Mesendoderm (in vitro differentiated cells): ENCODE measurements around the gene KIFC1. TPM values are rescaled to one million over a fixed set of nuclear protein-coding genes. Genes with fewer than 3 reads are reported as not detected.
"Not testable (repeated sequence)": the region's sequence is repeated elsewhere in the genome, so short reads cannot be mapped to it uniquely, and the experiment has no call there.

Experiments used
- DNase-seq: peaks from one replicate; pipeline ENCODE4 v3.0.0; 2013
- H2AK5ac ChIP-seq: 2 replicates; pipeline ENCODE4 v1.6.1; 2013; ENCODE audit warnings: low read length, inconsistent platforms
- H2BK120ac ChIP-seq: 2 replicates; pipeline ENCODE4 v1.6.1; 2013; ENCODE audit warnings: low read depth, mild to moderate bottlenecking, low read length, moderate library complexity, mixed read lengths
- H2BK15ac ChIP-seq: replicated peaks from 2 replicates; pipeline ENCODE4 v1.6.1; 2013; ENCODE audit warnings: low read depth, mild to moderate bottlenecking, moderate library complexity
- H2BK5ac ChIP-seq: 2 replicates; pipeline ENCODE4 v1.6.1; 2013; ENCODE audit warnings: low read length, inconsistent platforms
- H3K18ac ChIP-seq: 2 replicates; pipeline ENCODE4 v1.6.1; 2013; ENCODE audit warnings: mild to moderate bottlenecking, low read length, mixed read lengths
- H3K23ac ChIP-seq: one replicate; pipeline ENCODE4 v1.6.1; 2013; ENCODE audit warnings: low read length
- H3K27ac ChIP-seq: 2 replicates; pipeline ENCODE4 v1.5.1; 2013; ENCODE audit warnings: low read depth, mild to moderate bottlenecking, inconsistent platforms, low read length, moderate library complexity
- H3K27me3 ChIP-seq: 2 replicates; pipeline ENCODE4 v1.6.1; 2013; ENCODE audit warnings: low read length, control low read depth, mild to moderate bottlenecking, inconsistent platforms; ENCODE audit not compliant: insufficient read depth, poor library complexity
- H3K36me3 ChIP-seq: 2 replicates; pipeline ENCODE4 v1.6.1; 2013; ENCODE audit warnings: low read length, inconsistent platforms; ENCODE audit not compliant: control insufficient read depth, insufficient read depth
- H3K4ac ChIP-seq: one replicate; pipeline ENCODE4 v1.6.1; 2013; ENCODE audit warnings: low read depth, mild to moderate bottlenecking, low read length, moderate library complexity
- H3K4me1 ChIP-seq: 2 replicates; pipeline ENCODE4 v1.6.1; 2013; ENCODE audit warnings: low read depth, low read length, inconsistent platforms; ENCODE audit not compliant: control insufficient read depth
- H3K4me2 ChIP-seq: 2 replicates; pipeline ENCODE4 v1.6.1; 2013; ENCODE audit warnings: low read length
- H3K4me3 ChIP-seq: 2 replicates; pipeline ENCODE4 v1.5.1; 2013; ENCODE audit warnings: mild to moderate bottlenecking, low read length
- H3K56ac ChIP-seq: one replicate; pipeline ENCODE4 v1.6.1; 2013; ENCODE audit warnings: low read length
- H3K79me1 ChIP-seq: 2 replicates; pipeline ENCODE4 v1.6.1; 2013; ENCODE audit warnings: low read length, inconsistent platforms
- H3K79me2 ChIP-seq: 2 replicates; pipeline ENCODE4 v1.6.1; 2013; ENCODE audit warnings: mild to moderate bottlenecking, low read length; ENCODE audit not compliant: control insufficient read depth, insufficient read depth
- H3K9ac ChIP-seq: 2 replicates; pipeline ENCODE4 v1.6.1; 2013; ENCODE audit warnings: low read length, inconsistent platforms
- H4K5ac ChIP-seq: one replicate; pipeline ENCODE4 v1.6.1; 2013; ENCODE audit warnings: low read length
- H4K8ac ChIP-seq: one replicate; pipeline ENCODE4 v1.6.1; 2013; ENCODE audit warnings: low read depth, mild to moderate bottlenecking, control low read depth, low read length, moderate library complexity
- WGBS: extraction: QIAGEN DNeasy Blood & Tissue Kit; methylation state at CpG from one replicate; pipeline ENCODE4 v1.1.7; 2013; ENCODE audit warnings: low lambda C conversion rate, missing lambda C conversion rate; ENCODE audit not compliant: insufficient coverage; ENCODE audit errors: extremely low coverage; 5-methylcytosine and 5-hydroxymethylcytosine counted together
- polyA plus RNA-seq, 2 experiments: library from polyadenylated mRNA; stranded (reverse); fragments of 200-250 nt; gene quantifications; one replicate each; pipeline ENCODE4 v1.2.3, GENCODE V29; 2013

KIFC1 gene
- polyA plus RNA-seq (2013, experiment 1 of 2), result 44.8 TPM
- 46.4 TPM for polyA plus RNA-seq (2013, experiment 2 of 2)

- no peak within 1 kb of the TSS for H2AK5ac ChIP-seq
- peak within 1 kb of the TSS; percentile 59 for H3K4ac ChIP-seq
- H3K4me2 ChIP-seq, result peak within 1 kb of the TSS; percentile 21
- H3K4me3 ChIP-seq, result peak within 1 kb of the TSS; percentile 90
- peak within 1 kb of the TSS; percentile 67 for H4K8ac ChIP-seq
- H3K79me2 ChIP-seq, result peaks cover 44% of the 10 kb centered on the region
- peak within 1 kb of the TSS; percentile 72 for H3K27ac ChIP-seq
- H3K79me1 ChIP-seq, result peaks cover 5% of the 10 kb centered on the region
- peak within 1 kb of the TSS; percentile 93 for H3K56ac ChIP-seq
- peak within 1 kb of the TSS; percentile 49 for H2BK5ac ChIP-seq
- H3K18ac ChIP-seq, result peak within 1 kb of the TSS; percentile 73
- no peak within 1 kb of the TSS for H2BK15ac ChIP-seq
- WGBS, result no CpG with 5 or more reads among the region's 67 CpGs
- no peaks in the 10 kb centered on the region for H3K4me1 ChIP-seq
- H3K36me3 ChIP-seq, result no peaks in the 10 kb centered on the region
- peak within 1 kb of the TSS; percentile 5 for H2BK120ac ChIP-seq
- H3K27me3 ChIP-seq, result no peaks in the 10 kb centered on the region
- H3K23ac ChIP-seq, result peak within 1 kb of the TSS; percentile 33
- H4K5ac ChIP-seq, result peak within 1 kb of the TSS; percentile 72
- DNase-seq, result peak; percentile 100
- peak within 1 kb of the TSS; percentile 90 for H3K9ac ChIP-seq
Observed at GRCh38 chr6:33391278-33391921, at the start of gene KIFC1. Gene KIFC1, plus strand, starts transcription at chr6:33391823. Its CDS starts 163 bp downstream, at chr6:33391986.

- not testable (repeated sequence) for H4K5ac ChIP-seq, H2BK15ac ChIP-seq, H3K4ac ChIP-seq, H3K23ac ChIP-seq, H4K8ac ChIP-seq, H3K27ac ChIP-seq, H2BK120ac ChIP-seq, H3K4me3 ChIP-seq, H3K4me2 ChIP-seq, H3K9ac ChIP-seq, H3K79me2 ChIP-seq, H3K36me3 ChIP-seq, H3K4me1 ChIP-seq, H3K56ac ChIP-seq, H3K79me1 ChIP-seq, H3K27me3 ChIP-seq, H2BK5ac ChIP-seq, H3K18ac ChIP-seq, DNase-seq, H2AK5ac ChIP-seq
- no CpG with 5 or more reads among the region's 7 CpGs for WGBS
Observed at GRCh38 chr6:33343606-33343952, 48.0 kb upstream of the KIFC1 start.

- H2AK5ac ChIP-seq, result no peak overlapping the region
- no peak overlapping the region for H3K9ac ChIP-seq
- no CpG with 5 or more reads among the region's 6 CpGs for WGBS
- H3K27ac ChIP-seq, result no peak overlapping the region
- no peak overlapping the region for H2BK5ac ChIP-seq
- H4K5ac ChIP-seq, result no peak overlapping the region
- no peaks in the 10 kb centered on the region for H3K36me3 ChIP-seq
- no peaks in the 10 kb centered on the region for H3K79me2 ChIP-seq
- no peak overlapping the region for H3K23ac ChIP-seq
- no peaks in the 10 kb centered on the region for H3K79me1 ChIP-seq
- H3K4ac ChIP-seq, result no peak overlapping the region
- no peak overlapping the region for H3K4me2 ChIP-seq
- H3K56ac ChIP-seq, result no peak overlapping the region
- no peaks in the 10 kb centered on the region for H3K27me3 ChIP-seq
- H3K4me3 ChIP-seq, result no peak overlapping the region
- no peaks in the 10 kb centered on the region for H3K4me1 ChIP-seq
- no peak overlapping the region for H2BK15ac ChIP-seq
- no peak overlapping the region for H3K18ac ChIP-seq
- H4K8ac ChIP-seq, result no peak overlapping the region
- H2BK120ac ChIP-seq, result no peak overlapping the region
- no peak for DNase-seq
Observed at GRCh38 chr6:33343953-33344611, 47.5 kb upstream of the KIFC1 start.

- no peak overlapping the region for H3K23ac ChIP-seq
- no peaks in the 10 kb centered on the region for H3K4me1 ChIP-seq
- H3K27me3 ChIP-seq, result no peaks in the 10 kb centered on the region
- no peak overlapping the region for H3K56ac ChIP-seq
- H2BK5ac ChIP-seq, result no peak overlapping the region
- H4K8ac ChIP-seq, result no peak overlapping the region
- H3K4me2 ChIP-seq, result no peak overlapping the region
- H3K27ac ChIP-seq, result no peak overlapping the region
- H3K4me3 ChIP-seq, result no peak overlapping the region
- WGBS, result no CpG with 5 or more reads among the region's 22 CpGs
- no peaks in the 10 kb centered on the region for H3K36me3 ChIP-seq
- no peak overlapping the region for H2BK120ac ChIP-seq
- H3K18ac ChIP-seq, result no peak overlapping the region
- DNase-seq, result peak; percentile 84
- H2BK15ac ChIP-seq, result no peak overlapping the region
- no peak overlapping the region for H3K4ac ChIP-seq
- no peaks in the 10 kb centered on the region for H3K79me1 ChIP-seq
- no peak overlapping the region for H3K9ac ChIP-seq
- H3K79me2 ChIP-seq, result no peaks in the 10 kb centered on the region
- no peak overlapping the region for H2AK5ac ChIP-seq
- no peak overlapping the region for H4K5ac ChIP-seq
Observed at GRCh38 chr6:33344701-33345697, 46.6 kb upstream of the KIFC1 start.

- WGBS, result no CpG with 5 or more reads among the region's 5 CpGs
- not testable (repeated sequence) for H3K4me1 ChIP-seq, H3K56ac ChIP-seq, H3K27ac ChIP-seq, H2BK5ac ChIP-seq, DNase-seq, H3K23ac ChIP-seq, H4K5ac ChIP-seq, H3K79me1 ChIP-seq, H3K4ac ChIP-seq, H3K18ac ChIP-seq, H2BK120ac ChIP-seq, H2AK5ac ChIP-seq, H3K36me3 ChIP-seq, H3K4me3 ChIP-seq, H3K27me3 ChIP-seq, H3K4me2 ChIP-seq, H4K8ac ChIP-seq, H3K9ac ChIP-seq, H3K79me2 ChIP-seq, H2BK15ac ChIP-seq
Observed at GRCh38 chr6:33346972-33347371, 44.7 kb upstream of the KIFC1 start.
